GM19463 (cell line): ENCODE results near the gene CDK4.

Experiments used
- ATAC-seq: cut with Tn5 transposase; IDR thresholded peaks from one replicate; pipeline ENCODE4 v1.9.1; 2021; ENCODE audit warnings: mild to moderate bottlenecking, moderate library complexity; ENCODE audit not compliant: unreplicated experiment

The CDK4 gene

DNA sequence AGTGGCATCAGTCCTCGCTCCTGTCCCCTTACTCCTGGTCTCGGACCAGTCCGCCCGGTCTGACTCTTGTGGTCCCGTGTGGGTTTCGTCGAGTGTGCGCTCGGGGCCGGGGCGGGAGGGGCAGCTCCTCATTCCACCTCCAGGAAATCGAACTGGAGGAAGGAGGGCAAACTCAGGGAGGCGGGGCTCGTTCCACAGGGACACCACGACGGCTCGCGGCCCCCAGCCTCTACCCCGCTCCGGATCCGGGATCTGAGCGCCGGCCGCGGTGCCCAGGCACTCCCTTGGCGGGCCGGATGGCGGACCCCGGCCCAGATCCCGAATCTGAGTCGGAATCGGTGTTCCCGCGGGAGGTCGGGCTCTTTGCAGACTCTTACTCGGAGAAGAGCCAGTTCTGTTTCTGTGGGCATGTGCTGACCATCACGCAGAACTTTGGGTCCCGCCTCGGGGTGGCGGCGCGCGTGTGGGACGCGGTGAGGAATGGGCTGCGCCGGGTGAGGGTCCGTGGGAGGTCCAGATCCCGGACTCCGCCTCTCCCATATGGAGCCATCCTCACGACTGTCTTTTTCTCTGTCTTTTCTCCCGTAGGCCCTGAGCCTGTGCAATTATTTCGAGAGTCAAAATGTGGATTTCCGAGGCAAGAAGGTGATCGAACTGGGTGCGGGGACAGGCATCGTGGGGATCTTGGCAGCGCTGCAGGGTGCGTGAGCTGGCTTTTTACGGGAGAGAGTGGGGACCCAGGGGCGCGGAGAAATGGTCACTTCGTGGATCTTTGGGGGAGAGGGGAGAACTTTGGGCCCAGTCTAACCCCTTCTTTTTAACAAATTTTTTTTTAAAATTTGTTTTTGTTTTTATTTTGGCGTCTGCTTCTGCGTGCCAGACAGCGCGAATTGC, 20.6 kb upstream of the CDK4 start, which contains the start of gene EEF1AKMT3:
Gene EEF1AKMT3, plus strand, starts transcription at position 186 of the 894 bp plus-strand sequence. Its CDS starts 111 bp downstream, at position 297.
- peak; percentile 25 for ATAC-seq

DNA sequence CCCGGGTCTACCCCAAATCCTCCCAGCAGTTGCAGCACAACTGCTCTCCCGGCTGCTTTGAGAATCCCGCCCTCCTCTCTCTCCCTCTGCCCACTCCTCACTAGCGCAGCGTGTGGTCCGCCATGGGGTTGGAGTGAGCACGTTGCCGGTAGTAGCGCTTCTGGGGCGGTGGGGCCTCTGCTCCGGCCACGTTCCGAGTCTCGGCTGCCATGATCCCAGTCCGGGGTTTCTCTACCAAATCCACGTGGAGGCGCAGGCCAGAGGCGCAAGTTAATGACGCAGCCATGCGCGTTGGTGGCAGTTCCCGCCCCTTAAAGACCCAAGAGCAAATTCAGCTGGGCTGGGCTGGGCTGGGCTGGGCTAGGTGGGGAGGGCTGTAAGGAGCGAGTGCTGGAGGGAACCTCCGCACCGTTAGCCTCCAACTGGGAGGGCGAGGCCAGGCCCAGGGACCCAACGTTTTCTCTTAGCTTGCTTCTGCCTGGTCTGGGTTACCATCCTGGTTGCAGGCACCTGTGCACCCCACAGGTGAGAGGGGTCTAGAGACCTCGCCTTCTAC, 19.8 kb upstream of the CDK4 start, which contains the start of gene METTL1:
Gene METTL1, minus strand, starts transcription at position 233 of the 556 bp plus-strand sequence. Its CDS starts 22 bp downstream, at position 211.
- ATAC-seq: peak; percentile 82

DNA sequence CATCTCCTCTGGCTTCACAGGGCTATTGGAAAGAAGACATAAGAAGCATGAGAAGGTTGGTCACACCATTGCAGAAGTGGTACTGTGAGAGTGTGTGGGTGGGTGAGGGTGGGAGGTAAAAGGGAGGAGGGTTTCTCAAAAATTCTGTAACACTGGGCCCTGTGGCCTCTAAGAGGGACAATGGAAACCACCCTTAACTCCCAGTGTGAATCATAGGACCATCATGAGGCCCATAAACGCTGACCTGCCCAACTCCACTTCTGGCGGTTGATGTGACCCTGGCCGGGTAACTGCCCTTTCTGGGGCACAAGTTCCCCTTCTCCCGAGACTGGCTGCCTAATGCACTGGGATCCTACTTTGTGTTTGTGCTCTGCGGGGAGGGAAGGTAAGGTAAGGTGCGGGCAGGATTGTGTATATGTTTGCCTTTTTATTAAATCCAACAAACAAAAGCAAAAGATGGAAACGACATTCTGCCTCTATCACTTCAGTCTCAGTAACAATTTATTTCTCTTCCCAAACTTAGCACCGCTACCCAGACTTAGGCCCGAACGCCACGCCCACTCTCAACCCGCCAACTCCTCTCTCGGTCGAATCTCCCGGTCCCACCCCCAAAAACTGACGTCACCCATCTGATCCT, 19.2 kb upstream of the CDK4 start:
- peak; percentile 69 for ATAC-seq

DNA sequence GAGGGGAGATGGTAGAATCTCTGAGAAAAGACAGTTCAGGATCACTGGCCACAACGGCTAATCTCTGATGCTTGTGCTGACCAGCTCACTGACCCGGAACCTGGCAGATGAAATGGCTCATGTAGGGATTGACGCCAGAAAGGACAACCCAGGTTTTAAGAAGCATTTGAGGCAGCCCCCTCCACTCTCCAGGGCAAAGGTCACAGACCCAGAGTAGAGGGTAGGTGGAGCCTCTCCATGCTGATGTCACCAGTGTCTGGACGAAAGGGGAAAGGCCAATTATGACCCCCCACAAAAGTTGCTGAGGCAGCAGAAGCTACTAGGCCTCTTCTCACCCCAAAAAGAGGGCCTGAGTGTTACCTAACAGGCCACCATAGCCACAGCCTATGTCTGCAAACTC, 18.6 kb upstream of the CDK4 start:
- no peak for ATAC-seq

DNA sequence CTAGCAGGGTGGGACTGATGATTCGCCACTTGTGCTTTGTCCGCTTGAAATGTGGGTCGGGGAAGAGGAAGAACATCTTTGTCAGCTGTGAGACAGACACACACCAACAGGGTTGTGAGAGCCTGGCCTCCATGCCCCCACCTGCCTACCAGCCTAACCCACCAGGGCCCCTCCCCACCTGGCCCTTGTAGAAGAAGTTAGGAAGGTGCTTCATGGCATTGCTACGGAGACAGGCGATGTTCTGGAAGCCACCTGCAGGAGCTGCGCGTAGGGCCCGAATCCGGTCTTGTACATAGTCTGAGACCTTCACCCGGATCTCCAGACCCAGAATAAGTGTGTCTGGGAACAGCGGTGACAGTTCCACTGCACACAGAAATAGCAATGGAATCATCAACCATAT, 17.5 kb upstream of the CDK4 start:
- no peak for ATAC-seq

DNA sequence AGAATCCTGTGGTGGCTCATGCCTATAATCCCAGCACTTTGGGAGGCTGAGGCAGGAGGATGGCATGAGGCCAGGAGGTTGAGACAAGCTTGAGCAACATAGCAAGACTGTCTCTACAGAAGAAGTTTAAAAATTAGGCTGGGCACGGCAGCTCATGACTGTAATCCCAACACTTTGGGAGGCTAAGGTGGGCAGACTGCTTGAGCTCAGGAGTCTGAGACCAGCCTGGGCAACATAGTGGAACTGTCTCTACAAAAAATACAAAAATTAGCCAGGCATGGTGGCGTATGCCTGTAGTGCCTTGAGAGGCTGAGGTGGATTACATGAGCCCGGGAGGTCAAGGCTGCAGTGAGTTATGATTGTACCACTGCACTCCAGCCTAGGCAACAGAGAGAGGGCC, 15.8 kb upstream of the CDK4 start:
- no peak for ATAC-seq

DNA sequence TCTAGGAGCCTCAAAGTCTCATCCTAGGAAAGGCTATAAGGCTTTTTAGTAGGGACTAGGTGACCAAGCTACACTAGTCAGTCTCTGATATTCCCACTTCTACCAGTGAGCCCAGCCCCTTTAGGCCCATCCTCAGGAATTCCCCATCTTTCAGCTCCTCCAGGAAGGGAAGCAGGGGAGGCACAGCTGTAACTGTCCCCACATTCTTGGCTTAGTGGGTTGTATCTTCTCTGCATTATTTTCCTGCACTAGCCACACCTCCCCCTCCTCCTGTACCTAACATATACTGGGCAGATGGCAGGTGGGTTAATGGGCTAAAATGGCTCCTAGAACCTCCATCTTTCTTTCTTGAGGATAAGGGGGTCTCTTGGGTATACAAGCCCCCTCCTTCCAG, 15.2 kb upstream of the CDK4 start:
- ATAC-seq: no peak

DNA sequence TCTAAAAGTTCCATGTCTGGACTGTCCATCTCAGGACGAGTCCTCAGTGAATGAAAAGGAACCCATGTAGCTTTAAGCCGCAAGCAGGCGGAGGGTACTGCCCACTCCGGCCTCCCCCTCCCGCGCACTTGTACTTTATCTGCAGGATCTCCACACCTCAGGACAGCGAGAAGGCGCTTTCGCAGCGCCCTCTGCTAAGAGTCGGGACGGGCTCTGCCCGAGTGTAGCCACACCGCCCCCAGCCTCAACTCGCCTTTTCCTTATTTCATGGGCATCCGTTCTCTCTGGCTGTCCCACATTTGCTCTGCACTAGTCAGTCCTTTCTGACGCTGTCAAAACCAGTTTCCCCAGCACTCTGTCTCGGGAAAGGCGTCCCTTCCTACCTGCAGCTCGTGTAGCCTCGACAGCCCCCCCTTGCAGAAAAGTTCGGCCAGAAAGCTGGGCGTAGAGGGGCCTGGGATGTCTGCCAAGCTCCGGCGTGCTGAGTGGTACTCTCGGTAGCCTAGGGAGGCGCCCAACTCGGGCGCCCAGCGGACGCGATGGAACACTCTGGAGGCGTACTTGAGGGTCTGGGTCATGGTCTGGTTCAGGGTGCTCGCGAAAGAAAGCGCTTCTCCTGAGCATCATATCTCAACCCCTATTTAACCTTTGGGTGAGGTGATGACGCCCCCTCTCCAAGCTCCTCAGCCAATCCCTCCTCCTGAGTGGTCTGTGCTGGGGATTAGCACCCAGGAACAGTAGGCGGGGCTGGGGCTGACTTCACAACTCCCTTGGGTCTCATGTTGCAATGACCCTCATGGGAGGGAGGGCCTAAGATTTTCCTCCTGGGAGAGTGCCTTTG, 14.6 kb upstream of the CDK4 start, which contains the start of gene CYP27B1:
Gene CYP27B1, minus strand, starts transcription at position 615 of the 841 bp plus-strand sequence. Its CDS starts 37 bp downstream, at position 578.
- no peak for ATAC-seq

DNA sequence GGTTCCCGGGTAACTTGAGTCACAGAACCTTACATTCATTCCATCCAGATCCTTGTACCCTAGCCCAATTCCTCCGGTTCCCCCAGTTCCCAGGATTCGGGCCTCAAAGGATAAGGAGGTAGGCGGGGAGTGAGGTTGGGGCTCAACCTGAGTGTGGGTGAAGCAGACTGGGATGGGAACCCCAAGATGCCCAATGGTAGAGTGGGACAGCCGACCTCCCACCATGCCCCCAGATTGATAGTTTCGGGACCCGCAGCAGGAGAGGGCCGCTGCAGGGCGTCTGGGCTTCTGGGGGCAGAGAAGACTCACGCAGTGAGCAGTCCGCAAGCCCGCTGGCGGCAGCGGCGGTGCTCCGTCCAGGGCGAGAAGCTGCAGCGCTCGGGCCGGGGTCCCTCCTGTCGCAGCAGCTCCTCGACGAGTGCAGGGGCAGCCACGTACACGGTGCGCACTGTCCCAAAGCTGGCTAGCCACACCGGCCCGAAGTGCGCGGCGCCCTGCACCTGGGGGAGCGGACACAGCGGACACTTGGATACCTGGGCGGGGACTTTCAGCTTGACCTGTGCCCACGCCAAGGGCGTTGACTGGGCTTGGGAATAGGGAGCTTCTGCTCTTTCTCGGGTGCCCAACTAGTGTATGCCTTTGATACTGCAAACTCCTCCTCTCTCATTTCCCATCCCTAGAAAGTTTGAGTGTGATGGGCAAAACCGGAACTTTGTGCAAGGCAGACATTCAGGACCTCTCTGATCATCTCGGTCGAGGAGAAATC, 13.8 kb upstream of the CDK4 start:
- ATAC-seq: peak; percentile 12

DNA sequence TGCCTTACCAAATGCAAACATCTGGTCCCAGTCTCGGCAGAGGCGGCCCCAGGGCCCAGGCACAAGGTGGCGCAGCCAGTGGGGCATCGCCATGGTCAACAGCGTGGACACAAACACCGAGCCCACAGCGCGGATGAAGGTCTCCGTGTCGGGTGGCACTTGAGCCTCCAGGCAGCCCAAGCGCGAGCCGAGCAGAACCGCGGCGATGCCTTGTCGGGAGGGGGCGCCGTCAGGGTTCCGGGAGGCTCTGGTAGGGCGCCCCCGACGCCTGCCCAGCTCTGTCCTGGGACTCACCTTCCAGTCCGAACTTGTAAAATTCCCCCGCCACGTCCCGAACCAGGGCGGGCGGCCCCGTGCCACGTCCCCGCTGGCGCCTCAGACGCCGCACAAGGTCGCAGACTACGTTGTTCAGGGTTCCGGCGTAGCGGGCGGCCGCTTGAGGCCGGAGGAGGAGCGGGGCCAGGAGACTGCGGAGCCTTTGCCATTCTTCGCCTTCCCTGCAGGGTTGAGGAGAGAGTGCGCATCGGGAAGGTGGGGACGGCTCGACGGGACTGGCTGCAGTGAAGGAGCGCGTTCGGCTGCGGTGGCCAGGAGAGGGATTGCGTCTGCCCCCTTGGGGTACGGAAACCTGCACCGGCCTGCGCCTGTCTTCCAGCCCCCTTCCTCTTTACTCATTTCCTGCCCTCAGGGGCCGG, 13.0 kb upstream of the CDK4 start:
- ATAC-seq: peak; percentile 60

DNA sequence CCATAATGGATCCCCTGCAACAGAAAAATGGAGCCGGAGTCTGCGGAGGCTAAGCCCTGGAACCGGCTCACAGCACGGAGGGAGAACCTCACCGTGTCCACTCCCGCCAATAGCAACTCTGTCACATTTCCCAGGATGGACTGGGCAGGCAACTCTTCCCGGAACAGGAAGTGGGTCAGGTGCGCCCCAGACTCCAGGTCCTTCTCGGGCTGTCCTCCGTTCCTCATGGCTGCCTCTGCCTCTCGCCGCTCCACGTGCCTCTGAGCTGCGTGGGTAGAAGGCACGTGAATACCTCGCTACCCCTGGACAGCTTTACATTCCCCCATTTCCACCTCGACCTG, 12.5 kb upstream of the CDK4 start:
- peak; percentile 7 for ATAC-seq

DNA sequence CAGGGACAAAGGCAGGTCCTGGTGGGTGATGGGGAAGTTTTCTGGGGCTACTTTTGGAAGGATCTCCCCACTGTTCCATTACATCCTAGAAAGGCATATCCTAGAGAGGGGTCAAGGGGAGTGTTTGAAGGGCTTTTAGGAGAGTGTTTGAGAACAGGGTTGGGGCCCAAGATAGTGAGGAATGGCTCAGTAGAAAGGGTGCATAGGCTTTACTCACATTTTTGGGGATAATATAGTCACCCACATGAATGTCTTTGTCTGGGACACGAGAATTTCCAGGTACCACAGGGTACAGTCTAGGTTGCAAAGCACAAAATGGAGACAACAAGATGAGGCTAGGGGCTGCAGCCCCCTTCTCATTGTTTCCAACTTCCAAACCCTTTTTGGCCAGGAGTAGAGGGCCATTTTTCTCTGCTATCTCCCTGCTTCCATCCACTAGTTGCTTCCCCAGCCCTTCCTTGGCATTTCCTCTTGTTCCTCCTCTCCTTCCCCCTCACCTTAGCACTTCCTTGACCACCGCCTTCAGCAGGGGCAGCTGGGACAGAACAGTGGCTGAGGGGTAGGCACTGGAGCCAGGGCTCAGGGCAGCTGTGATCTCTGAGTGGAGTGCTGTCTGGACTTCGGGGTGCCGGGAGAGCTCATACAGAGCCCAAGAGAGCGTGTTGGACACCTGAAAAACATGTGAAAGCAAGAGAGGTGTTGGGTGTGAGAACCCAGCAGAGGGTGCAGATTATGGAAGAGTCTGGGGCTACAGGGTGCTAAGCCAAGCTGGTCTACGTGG, 12.0 kb upstream of the CDK4 start:
- no peak for ATAC-seq

DNA sequence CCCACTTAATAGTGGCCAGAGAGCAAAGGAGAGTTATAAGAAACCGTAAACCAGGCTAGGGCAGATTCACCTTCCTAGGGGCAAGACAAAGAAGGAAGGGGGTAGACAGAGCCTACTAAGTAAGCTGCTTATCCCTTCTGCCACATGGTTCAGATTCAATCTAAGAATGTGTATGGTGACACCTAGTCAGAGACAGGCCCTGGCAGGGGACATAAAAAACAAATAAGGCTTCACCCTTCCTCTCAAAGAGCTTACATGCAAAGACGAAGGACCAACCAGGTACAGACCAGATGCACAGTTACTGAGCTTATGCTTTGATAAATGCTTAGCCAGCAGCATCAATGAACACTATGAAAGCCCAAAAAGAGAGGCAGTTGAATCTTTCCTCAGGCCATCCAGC, 10.4 kb upstream of the CDK4 start:
- ATAC-seq: no peak

DNA sequence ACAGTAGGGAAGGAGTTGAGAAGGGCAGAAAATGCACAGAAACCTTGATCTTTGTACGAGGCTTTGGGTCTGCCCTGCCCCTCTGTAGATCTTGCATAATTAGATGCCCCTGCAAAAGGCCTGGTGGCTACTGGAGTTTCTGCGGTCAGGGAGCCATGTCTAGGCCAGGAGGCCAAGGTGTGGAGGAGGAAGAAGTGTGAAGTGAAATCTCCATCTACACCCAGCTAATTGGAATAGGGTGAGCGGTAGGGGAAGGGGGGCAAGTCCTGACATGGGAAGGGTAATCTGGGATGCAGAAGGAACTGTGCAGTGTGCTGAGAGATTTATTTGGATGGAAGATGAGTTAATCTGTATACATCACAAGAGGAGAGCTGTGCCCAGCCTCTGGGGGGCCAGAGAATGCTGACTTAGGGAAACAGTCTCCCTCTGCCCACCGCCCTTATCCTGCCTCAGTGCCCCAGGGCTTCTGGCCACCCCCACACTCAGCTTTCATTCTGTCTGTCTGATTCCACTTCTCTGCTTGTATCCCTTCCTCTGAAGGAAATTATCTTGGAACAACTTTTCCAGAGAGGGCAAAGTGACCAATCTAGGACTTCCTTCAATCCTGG, 9.4 kb upstream of the CDK4 start:
- no peak for ATAC-seq

DNA sequence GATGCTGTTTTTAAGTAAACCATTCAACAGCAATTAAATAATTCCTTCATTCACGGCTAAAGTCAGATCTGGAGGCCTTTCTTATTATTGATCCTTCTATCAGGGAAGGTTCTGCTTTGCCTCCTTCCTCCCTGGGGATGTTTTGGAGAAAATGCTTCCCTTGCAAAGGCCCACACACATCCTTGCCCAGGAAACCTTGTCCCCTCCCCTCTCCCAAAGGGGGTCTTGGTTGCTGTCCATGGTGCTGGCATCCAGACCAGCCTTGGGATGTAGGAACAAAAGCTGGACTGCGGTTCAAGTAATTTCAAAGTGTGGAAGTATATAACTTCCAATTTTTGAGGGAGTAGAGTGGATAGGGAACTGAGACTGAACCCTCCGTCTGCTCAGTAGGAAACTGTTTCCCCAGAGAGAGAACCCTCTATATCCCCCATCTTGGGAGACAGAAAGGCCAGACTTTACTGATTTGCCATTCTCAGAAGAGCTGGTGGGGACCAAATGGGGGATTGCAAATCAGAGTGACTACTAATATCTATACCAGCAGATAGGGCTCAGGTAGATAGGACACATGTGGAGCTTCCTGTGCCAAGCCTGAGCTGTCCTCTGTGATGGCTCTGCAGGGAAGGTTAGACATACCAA, 8.4 kb upstream of the CDK4 start:
- no peak for ATAC-seq

DNA sequence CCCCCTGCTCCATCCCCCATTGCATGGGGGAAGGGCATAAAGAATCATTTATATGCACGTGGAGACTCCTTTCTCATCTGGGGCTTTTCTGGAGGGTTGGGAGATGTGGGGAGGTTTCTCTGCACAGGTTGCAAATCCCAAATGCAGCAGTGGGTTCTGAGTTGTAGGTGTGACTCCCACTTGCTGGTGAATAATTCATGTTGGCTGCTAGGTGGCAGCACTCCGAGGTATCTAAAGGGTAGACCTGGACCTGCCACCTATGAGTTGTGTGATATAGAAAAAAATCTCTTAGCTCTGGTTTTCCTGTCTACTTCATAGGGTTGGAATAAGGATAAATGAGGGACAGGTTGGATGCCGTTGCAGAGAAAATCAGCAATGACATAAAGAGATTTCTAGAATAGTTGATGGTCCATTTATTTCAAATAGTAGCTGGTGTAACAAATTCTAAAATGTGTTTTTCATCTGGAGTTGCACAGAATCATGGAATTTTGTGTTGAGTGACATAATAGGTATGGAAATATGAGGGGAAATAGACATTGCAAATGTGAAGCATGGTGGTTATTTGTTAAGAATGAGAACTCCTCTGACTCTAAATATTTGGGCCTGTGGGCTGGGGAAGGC, 7.4 kb upstream of the CDK4 start:
- ATAC-seq: no peak

DNA sequence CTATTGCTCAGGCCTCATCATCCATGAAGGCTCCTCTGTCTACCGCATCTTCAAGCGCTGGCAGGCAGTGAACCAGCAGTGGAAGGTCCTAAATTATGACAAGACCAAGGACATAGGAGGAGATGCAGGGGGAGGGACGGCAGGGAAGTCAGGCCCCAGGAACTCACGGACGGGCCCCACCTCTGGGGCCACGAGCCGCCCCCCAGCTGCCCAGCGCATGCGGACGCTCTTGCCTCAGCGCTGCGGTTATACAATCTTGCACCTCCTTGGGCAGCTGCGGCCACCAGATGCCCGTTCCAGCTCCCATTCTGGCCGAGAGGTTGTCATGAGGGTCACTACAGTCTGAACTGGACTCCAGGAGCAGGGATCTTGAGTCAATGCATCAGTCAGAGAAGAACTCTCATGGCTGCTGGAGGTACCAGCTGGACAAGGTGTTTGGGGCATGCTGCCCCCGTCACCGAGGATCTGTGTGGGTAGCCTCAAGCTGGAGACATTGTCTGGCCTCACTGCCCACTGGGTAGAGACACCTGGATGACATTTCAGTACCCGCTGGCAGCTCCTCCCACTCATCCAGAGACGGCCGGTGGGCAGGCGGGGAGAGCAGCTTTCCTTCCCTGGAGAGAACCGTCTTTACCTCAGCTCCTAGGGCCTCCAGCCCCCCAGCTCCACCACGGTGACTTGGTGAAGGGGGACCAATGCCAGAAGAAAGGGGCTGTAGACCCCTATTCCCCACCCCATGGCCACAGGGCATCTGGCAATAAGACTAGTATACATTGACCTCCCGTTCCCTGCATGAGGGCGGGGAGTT, 6.6 kb upstream of the CDK4 start:
- no peak for ATAC-seq
